ENCODE measurements around the gene GPBP1.
"Not testable (repeated sequence)": the region's sequence is repeated elsewhere in the genome, so short reads cannot be mapped to it uniquely, and the experiment has no call there.

Gene GPBP1, protein sequence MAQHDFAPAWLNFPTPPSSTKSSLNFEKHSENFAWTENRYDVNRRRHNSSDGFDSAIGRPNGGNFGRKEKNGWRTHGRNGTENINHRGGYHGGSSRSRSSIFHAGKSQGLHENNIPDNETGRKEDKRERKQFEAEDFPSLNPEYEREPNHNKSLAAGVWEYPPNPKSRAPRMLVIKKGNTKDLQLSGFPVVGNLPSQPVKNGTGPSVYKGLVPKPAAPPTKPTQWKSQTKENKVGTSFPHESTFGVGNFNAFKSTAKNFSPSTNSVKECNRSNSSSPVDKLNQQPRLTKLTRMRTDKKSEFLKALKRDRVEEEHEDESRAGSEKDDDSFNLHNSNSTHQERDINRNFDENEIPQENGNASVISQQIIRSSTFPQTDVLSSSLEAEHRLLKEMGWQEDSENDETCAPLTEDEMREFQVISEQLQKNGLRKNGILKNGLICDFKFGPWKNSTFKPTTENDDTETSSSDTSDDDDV

DNA sequence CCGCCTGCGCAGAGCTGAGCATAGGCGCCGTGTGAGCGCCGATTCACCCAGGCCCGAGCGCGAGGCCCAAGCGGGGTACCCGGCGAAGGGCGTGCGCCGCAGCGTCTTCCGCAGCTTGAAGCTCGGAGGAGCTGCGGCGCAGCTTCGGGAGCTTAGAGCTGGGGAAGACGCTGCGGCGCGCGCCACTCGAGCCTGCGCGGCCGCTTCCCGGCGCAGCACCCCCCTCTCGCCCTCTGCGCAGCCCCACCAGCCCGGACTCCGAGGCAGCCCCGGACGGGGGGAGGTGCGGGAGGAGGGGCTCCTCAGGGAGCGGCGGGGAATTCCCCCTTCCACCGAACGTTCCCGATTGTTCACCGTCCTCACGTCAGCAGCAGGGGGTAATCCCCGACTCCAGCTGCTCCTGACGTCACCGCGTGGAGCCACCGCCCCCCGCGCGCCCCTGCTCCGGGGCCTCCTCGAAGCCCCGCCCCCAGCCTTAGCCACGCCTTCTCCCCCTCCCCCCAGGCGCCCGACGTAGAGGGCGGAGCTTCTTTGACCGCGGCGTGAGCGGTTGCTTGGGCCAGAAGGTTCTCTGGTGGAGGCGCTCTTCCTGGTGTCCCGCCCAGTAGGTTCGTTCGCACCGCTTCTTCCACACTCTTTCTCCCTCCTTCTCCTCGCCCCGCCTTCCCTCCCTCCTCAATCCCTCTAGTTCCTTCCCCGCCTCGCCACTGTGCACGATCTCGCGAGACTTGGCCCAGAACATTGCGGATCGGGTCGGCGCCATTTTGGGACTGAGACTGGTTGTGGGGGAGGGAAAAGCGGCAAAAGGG, at the start of gene GPBP1:
TSS of gene GPBP1 (plus strand) at position 741 of the 809 bp plus-strand sequence. CDS start 40,072 bp downstream, outside the sequence.
- peak; percentile 90 for DNase-seq

DNA sequence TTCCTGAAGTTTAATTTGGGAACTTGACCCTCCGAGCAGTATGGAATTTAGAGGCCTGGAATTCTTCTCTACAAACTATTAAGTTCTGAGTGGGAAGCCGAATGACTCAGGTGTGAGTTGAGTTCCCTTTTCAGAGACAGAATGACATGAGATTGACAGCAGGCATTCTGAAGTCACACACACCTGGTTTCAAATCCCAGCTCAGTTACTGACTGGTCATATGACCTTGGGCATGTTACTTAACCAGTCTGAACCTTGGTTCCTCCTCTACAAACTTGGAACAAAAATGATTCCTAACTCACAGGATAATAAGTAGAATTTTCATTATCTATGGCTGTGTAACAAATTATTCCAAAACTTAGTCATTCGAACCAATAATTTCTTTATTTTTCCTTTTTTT, 45.5 kb upstream of the GPBP1 start:
- no peak for DNase-seq

DNA sequence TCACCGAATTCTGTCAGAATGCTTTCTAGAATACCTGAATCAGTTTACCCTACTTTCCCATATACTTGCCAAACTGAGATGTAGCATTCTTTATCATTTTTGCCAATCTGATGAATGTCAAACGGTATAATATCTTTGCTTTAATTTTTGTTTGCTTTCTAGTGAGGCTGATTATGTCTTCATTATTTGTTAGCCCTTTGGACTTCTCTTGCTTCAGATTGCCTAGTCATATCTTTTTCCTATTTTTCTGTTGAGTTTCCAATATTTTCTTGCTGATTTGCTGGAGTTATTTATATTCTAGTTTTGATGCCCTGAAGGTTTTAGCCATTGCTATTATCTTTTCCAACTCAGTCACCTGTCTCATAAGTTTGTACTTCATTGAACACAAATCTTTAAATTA, 40.3 kb upstream of the GPBP1 start:
- DNase-seq, result no peak

DNA sequence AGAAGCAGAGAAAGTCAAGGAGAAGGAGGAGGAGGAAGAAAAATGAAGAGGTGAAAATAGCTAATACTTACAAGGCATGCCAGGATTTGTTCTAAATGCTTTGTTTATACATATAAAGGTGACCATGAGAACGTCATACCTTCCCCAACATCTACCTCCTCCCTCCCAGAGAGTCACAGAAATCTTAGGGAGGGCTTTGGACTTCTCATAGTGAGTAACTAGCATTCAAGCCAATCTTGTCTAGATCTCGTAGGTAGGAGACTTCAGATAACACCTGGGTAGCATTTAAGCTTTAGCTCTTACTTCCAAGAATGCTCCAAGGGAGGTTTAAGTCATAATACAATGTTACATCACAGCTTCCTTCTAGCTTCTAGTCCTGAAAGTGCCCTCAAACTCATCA, 36.5 kb upstream of the GPBP1 start:
- DNase-seq, result no peak

DNA sequence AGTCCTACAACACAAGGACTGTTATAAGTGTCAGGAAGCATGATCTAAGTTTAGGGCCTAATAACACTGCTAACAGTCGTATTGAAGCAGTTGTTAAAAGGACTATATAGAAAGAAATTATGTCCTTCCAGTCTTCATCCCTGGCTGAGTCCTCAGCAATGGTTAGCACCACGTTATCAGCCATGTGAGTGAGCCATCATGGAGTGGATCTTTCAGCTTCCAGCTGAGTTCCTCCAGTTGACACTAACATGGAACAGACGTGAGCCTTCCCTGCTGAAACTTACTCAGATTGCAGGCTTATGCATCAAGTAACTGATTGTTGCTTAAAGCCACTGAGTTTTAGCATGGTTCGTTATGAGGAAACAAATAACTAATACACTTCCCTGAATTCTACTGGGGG, 21.5 kb upstream of the GPBP1 start:
- DNase-seq, result no peak

DNA sequence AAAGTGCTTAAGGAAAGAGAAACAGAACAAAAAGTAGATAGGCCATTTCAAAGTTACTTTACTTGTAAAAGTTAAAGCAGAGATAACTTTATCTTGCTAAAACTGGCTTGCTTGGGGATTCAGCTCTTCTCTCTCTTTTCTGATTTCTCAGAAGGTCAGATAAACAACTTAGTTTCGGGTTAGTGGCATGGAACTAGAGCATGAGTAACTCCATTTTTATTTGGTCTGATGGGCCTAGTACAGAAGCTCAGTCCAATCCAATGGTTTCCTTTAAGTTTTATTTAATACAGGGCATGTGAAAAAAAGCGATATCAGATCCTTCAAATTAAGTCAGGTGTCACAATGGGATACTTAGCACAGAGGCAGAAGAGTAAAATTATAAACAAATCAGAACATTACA, 18.8 kb upstream of the GPBP1 start:
- no peak for DNase-seq

DNA sequence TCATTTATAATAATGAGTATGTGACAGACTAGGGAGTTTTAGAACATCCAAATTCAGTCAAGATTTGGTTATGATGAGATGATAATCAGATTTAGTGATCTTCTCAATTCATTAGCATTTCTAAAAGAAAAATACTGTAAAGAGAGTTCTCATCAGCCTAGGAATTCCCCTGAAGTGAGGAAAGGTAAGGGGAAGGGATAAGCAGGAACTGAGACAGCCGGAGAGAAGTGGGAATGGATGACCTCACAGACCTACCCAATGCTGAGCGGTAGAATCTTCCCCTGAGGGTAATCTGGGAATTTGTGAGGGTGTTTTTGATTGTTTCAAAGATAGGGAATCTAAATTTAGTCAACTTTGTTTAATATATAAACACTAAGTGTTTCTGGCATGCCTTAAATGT, 16.7 kb upstream of the GPBP1 start:
- DNase-seq, result no peak

DNA sequence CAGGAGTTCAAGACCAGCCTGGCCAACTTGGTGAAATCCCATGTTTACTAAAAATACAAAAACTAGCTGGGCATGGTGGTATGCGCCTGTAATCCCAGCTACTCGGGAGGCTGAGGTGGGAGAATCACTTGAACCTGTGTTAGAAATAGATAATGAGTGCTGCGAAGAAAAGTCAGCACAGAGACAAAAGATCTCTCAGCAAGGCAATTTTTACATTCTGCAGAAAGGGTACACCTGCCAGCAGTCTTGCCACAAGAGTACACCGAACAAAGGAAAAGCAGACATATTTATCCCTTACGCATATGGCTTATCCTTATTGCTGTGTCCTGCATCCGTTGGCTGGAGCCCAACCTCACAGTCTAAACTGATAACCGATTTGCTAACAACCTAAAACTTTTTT, 16.2 kb upstream of the GPBP1 start:
- DNase-seq, result no peak

DNA sequence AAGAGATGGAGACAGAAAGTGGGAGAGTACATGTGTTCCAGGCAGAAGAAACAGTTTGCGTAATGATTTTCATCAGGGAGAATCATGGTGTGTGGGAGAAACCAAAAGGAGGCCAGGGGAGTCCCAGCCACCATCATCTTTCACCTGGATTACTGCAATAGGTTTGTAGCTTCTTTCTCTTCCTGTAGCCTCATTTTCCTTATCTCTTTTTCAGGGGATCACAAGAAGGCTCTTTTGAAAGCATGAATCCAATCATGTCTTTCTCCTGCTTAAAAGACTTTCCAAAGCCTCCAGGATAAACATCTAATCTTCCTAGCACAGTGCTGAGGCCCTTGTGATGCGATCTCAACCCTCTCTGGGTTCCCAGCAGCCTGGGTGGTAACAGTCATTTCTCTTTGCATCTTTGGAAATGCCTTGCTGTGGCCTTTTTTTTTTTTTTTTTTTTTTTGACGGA, 10.3 kb upstream of the GPBP1 start:
- DNase-seq, result no peak

DNA sequence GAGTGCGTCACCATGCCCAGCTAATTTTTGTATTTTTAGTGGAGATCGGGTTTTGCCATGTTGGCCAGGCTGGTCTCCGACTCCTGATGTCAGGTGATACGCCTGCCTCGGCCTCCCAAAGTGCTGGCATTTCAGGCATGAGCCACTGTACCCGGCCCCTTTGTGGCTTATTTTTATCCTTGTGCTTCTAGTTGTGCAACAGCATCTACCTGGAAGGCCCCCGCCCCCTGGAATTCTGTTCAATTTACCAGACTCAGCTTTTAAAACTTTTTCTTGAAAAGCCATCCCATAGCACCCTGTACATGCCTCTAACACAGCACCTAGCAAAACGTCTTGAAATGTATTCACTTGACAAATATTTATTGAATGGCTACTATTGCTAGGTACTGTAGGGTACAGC, 9.7 kb upstream of the GPBP1 start:
- DNase-seq, result no peak

DNA sequence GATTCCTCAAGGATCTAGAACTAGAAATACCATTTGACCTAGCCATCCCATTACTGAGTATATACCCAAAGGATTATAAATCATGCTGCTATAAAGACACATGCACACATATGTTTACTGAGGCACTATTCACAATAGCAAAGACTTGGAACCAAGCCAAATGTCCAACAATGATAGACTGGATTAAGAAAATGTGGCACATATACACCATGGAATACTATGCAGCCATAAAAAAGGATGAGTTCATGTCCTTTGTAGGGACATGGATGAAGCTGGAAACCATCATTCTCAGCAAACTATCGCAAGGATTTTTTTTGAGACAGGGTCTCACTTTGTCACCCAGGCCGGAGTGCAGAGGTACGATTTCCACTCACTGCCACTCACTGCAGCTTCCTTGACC, 8.7 kb upstream of the GPBP1 start:
- not testable (repeated sequence) for DNase-seq

DNA sequence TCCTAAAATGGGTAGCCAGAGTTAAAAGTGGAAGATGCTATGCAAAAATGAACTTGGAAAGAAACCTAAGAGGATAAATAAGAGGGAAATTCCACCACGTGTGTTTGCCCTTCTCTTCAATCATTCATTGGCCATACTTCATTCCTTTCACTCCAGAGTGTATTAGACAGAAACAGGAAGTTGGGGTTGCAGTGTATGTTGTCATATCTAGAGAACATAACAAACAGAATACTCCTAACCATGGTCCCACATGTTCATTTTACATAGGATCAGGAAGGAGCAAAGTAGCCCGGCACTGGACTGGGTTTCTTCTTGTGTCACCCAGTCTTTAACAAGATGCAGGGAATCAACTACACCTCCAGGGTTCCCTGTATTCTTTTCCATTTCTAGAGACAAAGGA, 7.6 kb upstream of the GPBP1 start:
- peak; percentile 37 for DNase-seq

DNA sequence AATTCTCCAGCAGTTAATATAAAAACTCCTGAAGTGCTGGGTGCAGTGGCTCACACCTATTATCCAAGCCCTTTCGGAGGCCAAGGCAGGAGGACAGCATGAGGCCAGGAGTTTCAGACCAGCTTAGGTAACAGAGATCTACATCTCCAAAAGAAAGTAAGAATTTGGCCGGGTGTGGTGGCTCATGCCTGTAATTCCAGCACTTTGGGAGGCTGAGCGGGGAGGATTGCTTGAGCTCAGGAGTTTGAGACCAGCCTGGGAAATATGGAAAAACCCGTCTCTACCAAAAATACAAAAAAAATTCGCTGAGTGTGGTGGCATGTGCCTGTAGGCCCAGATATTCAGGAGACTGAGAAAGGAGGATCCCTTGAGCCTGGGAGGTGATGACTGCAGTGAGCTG, 6.7 kb upstream of the GPBP1 start:
- no peak for DNase-seq

DNA sequence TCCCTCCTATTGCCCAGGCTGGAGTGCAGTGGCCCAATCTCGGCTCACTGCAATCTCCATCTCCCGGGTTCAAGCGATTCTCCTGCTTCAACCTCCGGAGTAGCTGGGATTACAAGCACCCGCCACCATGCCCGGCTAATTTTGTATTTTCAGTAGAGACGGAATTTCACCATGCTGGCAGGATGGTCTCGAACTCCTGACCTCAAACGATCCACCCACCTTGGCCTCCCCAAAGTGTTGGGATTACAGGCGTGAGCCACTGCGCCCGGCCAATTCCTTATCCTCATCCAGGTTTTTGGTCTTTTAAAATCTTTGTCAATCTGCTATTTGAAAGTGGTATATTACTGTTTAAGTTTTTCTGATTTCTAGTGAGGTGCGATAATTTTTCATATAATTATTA, 3.7 kb upstream of the GPBP1 start:
- DNase-seq, result not testable (repeated sequence)

DNA sequence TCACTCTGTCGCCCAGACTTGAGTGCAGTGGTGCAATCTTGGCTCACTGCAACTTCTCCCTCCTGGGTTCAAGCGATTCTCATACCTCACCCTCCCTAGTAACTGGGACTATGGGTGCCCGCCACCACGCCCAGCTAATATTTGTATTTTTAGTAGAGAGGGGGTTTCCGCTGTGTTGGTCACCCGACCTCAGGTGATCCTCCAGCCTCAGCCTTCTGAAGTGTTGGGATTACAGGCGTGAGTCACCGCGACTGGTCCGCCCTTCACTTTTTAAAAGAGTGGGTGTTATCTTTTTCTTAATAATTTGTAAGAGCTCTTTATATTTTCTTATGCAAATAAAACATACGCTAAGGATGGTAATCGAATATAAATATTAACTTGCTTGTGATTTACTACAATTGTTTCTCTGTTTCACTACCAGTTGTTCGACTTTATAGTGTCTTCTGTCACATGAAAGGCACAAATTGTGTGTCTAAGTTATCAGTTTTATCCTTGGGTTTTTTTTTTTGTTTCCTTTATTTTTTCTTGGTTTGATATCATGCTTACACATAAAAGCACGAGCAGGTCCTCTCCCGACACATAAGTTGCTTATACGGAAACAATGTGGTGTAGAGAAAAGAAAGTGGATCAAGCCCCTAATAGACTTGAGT, 1.9 kb upstream of the GPBP1 start:
- DNase-seq, result no peak

DNA sequence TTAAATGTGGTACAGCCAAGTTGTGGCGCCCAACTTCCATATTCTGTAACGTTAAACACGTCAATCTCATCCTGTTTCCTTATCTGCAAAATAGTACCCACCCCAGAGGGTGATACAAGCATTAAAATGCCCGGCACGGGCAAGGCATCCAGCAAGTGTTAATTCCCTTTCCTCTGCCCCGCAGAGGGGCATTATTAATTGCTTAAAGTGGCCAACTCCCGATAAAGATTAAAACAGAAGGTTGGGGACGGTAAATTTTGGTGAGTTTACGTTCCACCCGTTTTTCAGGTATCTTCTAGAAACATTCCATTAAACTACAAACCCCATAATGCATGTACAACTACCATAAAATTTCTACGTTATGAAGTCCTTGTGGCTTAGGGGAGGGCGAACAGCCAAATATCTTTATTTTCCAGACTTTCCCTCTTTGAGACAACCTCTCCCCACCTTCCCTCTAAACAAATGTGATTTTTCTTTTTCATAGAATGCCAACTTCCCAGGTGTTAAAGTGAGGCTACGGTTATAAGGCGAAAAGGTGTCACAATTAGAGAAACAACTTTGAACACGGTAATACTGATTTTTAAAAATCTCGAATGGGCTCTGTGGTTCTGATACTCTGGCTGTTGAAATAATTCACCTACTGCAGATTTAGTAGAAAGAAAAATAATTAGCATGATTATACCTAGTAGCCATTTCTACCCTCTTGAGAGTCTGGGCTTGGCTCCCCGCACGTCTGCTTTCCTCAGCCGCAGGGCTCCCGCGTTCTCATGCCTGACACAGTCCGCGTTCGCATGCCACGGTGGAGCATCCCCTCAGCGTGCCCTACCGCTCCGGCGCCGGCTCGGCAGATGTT, 1.2 kb upstream of the GPBP1 start:
- no peak for DNase-seq

DNA sequence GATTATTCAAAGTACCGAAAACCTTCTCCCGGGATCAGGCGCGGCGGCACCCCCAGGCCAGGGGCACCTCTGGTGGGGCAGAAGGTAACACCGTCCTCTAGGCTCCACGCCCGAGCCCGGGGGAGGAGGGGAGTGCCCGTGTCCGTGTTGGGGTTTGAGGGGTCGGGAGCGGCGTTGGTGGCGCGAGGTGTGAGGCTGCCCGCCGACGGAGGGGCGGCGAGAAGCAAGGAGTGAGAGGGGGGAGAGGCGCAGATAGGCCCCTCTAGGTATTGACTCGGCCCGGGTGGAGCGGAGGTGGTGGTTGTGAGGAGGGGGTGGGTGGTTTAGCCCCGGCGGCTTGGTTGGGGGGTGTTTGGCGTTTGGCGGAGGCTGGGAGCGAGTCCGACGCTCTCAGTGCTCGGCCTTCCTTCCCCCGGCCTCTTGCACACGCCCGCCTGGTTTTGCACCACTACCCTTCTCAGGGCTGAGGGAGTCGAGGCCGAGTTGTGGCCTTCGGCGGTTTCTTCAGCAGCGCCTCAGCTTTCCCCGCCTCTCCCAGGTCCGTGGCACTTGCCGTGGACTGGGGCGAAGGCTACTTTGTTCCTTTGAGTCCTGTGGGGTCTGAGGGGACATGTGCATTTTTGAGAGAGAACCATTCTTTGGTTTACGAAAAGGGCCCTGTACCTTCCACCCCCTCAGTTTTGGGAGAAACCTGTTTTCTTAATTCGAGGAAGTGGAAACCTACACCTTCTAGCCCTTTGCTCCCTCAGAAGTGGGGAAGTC, 450 bp downstream of the GPBP1 start:
- DNase-seq, result no peak

DNA sequence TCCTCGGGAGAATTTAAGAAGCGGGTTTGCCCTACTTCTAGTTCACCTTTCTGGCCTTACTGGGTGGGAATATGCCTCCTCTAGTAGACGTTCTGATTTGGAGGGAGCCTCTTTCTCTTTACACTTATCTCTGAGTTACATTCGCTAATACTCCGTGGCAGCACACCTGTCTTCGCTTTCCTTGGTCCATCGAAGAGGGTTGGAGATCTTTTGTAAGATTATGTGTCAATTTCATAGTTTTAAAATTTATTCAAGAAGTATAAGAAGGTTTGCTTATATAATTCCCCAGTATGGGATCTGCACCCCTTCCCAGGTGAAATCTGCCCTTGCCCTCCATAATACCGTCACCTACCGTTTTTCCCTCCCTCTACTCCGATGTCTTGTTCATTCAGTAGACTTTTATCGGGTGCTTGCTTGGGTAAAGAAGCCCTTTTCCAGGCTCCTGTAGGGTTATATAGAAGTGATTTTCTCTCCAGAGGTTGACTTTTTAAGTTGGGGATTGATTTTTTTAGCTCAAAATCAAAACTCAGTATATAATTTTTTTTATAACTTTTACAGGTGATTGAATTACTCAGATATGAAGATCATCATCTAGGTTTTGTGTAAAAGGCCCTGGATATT, 1.1 kb downstream of the GPBP1 start:
- no peak for DNase-seq

DNA sequence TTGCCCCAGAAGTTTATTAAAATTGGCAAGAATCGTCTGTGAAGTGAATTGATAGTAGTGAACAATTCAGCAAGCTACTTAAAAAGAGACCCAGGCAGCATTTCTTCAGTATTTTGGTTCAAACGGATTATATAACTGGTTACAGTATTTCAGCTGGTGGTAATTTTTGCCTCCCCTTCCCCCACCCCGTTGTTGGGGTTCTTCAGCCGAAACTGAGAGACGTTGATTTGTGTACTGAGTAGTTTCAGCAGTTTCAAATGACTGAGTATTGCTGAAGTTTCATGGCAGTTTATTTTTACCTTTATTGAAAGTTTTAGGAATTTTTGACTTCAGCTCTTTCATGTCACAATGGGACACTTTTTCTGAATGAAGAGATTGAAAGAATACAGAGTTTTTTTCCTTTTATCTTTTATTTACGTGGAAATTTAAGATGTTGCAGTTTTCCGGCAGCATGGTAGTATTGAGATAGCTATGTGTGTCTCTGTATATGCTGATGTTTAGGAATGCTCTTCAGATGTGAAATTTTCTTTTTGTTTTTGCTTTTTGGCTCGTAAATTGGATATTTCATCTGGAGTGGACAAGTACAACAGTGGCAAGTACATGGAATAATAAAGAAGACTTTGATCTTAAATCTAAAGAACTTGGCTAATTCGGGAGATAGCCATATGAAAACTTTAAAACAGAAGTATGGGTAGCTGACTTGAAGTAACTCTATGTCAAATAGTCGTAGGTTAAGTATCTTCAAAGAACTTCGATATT, 1.9 kb downstream of the GPBP1 start:
- DNase-seq, result no peak

DNA sequence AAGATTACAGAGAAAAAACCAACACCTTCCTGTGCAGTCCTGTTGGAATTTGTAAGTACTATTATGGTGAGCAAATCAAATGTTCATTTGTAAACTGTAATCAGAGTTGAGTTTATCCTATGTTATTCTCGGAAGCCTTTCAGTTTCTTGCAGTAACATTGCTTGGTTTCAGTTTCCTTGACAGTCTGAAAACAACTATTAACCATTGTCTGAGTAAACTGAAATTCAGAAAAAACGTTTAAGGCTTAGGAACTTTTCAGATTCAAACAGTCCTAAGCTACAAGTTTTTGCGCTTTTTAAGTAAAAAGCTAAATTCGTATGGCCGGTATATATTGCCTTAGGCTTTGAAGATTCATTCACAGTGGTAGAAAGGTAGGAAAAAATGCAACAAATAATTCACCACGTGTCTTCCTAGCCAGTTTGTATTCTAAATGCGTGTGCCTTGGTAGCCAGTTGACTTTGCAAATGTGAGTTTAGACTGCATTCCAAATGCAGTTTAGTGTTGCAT, 2.5 kb downstream of the GPBP1 start:
- no peak for DNase-seq
